HepG2 (cell line): Measurements from ENCODE around the gene FRMD4A. TPM values are rescaled to one million over a fixed set of nuclear protein-coding genes. Genes with fewer than 3 reads are reported as not detected.
A peak's percentile ranks its signal among the peaks of the same experiment; 100 is the strongest.

Experiments
- ATF1 ChIP-seq: IDR thresholded peaks from 2 replicates; pipeline ENCODE4 v1.6.1; 2016; ENCODE audit warnings: mild to moderate bottlenecking, control low read depth
- EEA1 ChIP-seq: sonication (generic); formaldehyde crosslinking; IDR thresholded peaks from 2 replicates; pipeline ENCODE4 v1.5.1; 2020; ENCODE audit warnings: mild to moderate bottlenecking, missing genetic modification reagents, borderline replicate concordance
- FOXA3 ChIP-seq: IDR thresholded peaks from 2 replicates; pipeline ENCODE4 v1.6.1; 2016; ENCODE audit warnings: missing genetic modification reagents, missing compliant biosample characterization
- FOXC1 ChIP-seq: sonication (generic); formaldehyde crosslinking; IDR thresholded peaks from 2 replicates; pipeline ENCODE4 v1.8.0; 2022; ENCODE audit warnings: mild to moderate bottlenecking, missing genetic modification reagents, borderline replicate concordance
- GFI1 ChIP-seq: sonication (generic); formaldehyde crosslinking; IDR thresholded peaks from 2 replicates; pipeline ENCODE4 v1.5.0; 2020; ENCODE audit warnings: missing genetic modification reagents, mild to moderate bottlenecking, borderline replicate concordance
- HDAC6 ChIP-seq: fragments of 200-600 bp; sonication (generic); IDR thresholded peaks from 2 replicates; pipeline ENCODE4 v1.7.0; 2017; ENCODE audit warnings: mild to moderate bottlenecking, antibody characterized with exemption, low read length, low read depth
- HES4 ChIP-seq: sonication (generic); formaldehyde crosslinking; IDR thresholded peaks from 2 replicates; pipeline ENCODE4 v1.9.0; 2021; ENCODE audit warnings: mild to moderate bottlenecking, missing genetic modification reagents, borderline replicate concordance
- ONECUT2 ChIP-seq: sonication (generic); formaldehyde crosslinking; IDR thresholded peaks from 2 replicates; pipeline ENCODE4 v1.4.0; 2020; ENCODE audit warnings: missing genetic modification reagents
- POLR2AphosphoS5 ChIP-seq: IDR thresholded peaks from 2 replicates; pipeline ENCODE4 v1.6.1; 2012; ENCODE audit warnings: low read depth, low read length
- RBM22 ChIP-seq: fragments of 200-400 bp; formaldehyde crosslinking; optimal IDR thresholded peaks from 2 replicates; pipeline ENCODE3; 2017; ENCODE audit warnings: mild to moderate bottlenecking, low read length, moderate library complexity
- WIZ ChIP-seq: sonication (generic); formaldehyde crosslinking; IDR thresholded peaks from 2 replicates; pipeline ENCODE4 v1.5.1; 2020; ENCODE audit warnings: mild to moderate bottlenecking, missing genetic modification reagents
- polyA plus RNA-seq, 8 experiments: library from polyadenylated mRNA; depleted of rRNA in 3 of 8; stranded (reverse) in 7 of 8; unstranded in 1 of 8; fragments of >200 nt; fragmentation: Illumina TruSeq in 4 of 8; extraction: Trizol in 4 of 8; gene quantifications; 2 replicates each; pipeline versions ENCODE4 v1.2.1 to v1.2.3, GENCODE V29; 2011 to 2016; ENCODE audit warnings: low read depth in 4 of 8, missing spikeins in 1 of 8, mixed read lengths in 1 of 8; ENCODE audit not compliant: insufficient read depth in 1 of 8
- total RNA-seq, 5 experiments: library from RNA; depleted of rRNA; stranded (reverse); fragments of >200 nt; fragmentation: Illumina TruSeq; extraction: Trizol; gene quantifications; 2 replicates each; pipeline ENCODE4 v1.2.3, GENCODE V29; 2016; ENCODE audit warnings: low read depth in 1 of 5
- TF ChIP-seq, protein P1 (sequence below): sonication (generic); formaldehyde crosslinking; IDR thresholded peaks from 2 replicates; pipeline ENCODE4 v1.4.0; 2020; ENCODE audit warnings: low read depth, mild to moderate bottlenecking, missing genetic modification reagents
- TF ChIP-seq, protein P2 (sequence below): sonication (generic); formaldehyde crosslinking; IDR thresholded peaks from 2 replicates; pipeline ENCODE4 v1.4.0; 2020; ENCODE audit warnings: missing genetic modification reagents
- TF ChIP-seq, protein P3 (sequence below): sonication (generic); formaldehyde crosslinking; IDR thresholded peaks from 2 replicates; pipeline ENCODE4 v1.5.0; 2020; ENCODE audit warnings: missing genetic modification reagents, mild to moderate bottlenecking, borderline replicate concordance
- TF ChIP-seq, protein P4 (sequence below): sonication (generic); formaldehyde crosslinking; IDR thresholded peaks from 2 replicates; pipeline ENCODE4 v1.4.0; 2020; ENCODE audit warnings: missing genetic modification reagents
- TF ChIP-seq, protein P5 (sequence below): sonication (generic); formaldehyde crosslinking; IDR thresholded peaks from 2 replicates; pipeline ENCODE4 v1.4.0; 2020; ENCODE audit warnings: mild to moderate bottlenecking, missing genetic modification reagents, borderline replicate concordance

FRMD4A gene
- total and polyA plus RNA-seq, 2 of the 13 experiments (the other 11 are each of a cell fraction or from before 2014, with no cell fraction given) = 0.09 to 0.26 TPM

DNA sequence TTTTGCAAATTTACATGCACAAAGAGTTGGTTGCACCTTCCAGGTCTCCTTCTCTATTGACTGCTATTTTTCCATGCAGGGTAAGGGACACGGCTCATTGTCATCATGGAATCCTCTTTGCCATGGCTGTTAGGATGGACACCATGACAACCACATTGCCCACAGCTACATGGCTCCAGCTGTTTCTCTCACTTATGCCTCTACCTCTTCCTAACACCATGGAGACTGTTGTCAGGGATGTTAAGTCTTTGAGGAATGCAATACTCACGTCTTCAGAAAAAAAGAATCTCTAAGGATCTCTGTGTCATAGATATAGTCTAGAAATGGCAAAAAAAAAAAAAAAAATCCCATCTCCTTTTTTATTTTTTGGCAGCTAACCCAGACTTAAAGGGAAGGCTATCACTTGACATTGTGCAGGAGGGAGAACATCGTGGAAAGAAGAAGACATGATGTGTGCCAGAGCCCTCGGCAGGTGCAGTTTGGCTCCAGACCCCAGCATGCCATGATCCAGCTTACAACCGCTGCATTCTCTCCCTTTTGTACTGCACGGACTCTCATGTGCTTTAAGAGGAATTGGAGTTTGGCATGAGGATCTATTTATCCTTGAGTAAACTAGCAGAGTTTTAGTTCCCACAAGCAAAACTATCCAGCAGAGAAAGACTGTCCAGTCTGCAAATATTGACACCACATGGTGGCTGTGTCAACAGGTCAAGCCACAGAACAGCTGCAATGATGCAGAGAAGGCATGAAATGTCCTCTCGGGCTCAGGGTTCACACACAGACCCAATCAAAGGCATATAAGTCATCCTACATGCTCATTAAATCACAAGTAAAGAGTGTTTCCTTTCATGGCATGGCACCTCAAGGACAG, 70.8 kb downstream of the FRMD4A start (continued):
- TF ChIP-seq, protein P1, sequence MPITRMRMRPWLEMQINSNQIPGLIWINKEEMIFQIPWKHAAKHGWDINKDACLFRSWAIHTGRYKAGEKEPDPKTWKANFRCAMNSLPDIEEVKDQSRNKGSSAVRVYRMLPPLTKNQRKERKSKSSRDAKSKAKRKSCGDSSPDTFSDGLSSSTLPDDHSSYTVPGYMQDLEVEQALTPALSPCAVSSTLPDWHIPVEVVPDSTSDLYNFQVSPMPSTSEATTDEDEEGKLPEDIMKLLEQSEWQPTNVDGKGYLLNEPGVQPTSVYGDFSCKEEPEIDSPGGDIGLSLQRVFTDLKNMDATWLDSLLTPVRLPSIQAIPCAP (CRISPR knock-in tag) = no peak
- TF ChIP-seq, protein P2, sequence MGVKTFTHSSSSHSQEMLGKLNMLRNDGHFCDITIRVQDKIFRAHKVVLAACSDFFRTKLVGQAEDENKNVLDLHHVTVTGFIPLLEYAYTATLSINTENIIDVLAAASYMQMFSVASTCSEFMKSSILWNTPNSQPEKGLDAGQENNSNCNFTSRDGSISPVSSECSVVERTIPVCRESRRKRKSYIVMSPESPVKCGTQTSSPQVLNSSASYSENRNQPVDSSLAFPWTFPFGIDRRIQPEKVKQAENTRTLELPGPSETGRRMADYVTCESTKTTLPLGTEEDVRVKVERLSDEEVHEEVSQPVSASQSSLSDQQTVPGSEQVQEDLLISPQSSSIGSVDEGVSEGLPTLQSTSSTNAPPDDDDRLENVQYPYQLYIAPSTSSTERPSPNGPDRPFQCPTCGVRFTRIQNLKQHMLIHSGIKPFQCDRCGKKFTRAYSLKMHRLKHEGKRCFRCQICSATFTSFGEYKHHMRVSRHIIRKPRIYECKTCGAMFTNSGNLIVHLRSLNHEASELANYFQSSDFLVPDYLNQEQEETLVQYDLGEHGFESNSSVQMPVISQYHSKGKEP (CRISPR knock-in tag) = no peak
- TF ChIP-seq EEA1 (CRISPR knock-in tag) (no peak), ONECUT2 (no peak), FOXA3 (CRISPR knock-in tag) (peak; percentile 98), HES4 (no peak), FOXC1 (CRISPR knock-in tag) (no peak), WIZ (CRISPR knock-in tag) (0 out of 2 replicates have a peak, but pooled peaks have one; percentile 49), POLR2AphosphoS5 (no peak), HDAC6 (no peak), ATF1 (CRISPR knock-in tag) (no peak), GFI1 (CRISPR knock-in tag) (peak; percentile 63), RBM22 (no peak)
- TF ChIP-seq, protein P3, sequence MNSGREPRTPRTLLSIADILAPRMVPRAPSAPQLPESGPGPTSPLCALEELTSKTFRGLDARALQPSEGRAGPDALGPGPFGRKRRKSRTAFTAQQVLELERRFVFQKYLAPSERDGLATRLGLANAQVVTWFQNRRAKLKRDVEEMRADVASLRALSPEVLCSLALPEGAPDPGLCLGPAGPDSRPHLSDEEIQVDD (CRISPR knock-in tag) = no peak
- TF ChIP-seq, protein P4, sequence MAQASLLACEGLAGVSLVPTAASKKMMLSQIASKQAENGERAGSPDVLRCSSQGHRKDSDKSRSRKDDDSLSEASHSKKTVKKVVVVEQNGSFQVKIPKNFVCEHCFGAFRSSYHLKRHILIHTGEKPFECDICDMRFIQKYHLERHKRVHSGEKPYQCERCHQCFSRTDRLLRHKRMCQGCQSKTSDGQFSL (CRISPR knock-in tag) = no peak
- TF ChIP-seq, protein P5, sequence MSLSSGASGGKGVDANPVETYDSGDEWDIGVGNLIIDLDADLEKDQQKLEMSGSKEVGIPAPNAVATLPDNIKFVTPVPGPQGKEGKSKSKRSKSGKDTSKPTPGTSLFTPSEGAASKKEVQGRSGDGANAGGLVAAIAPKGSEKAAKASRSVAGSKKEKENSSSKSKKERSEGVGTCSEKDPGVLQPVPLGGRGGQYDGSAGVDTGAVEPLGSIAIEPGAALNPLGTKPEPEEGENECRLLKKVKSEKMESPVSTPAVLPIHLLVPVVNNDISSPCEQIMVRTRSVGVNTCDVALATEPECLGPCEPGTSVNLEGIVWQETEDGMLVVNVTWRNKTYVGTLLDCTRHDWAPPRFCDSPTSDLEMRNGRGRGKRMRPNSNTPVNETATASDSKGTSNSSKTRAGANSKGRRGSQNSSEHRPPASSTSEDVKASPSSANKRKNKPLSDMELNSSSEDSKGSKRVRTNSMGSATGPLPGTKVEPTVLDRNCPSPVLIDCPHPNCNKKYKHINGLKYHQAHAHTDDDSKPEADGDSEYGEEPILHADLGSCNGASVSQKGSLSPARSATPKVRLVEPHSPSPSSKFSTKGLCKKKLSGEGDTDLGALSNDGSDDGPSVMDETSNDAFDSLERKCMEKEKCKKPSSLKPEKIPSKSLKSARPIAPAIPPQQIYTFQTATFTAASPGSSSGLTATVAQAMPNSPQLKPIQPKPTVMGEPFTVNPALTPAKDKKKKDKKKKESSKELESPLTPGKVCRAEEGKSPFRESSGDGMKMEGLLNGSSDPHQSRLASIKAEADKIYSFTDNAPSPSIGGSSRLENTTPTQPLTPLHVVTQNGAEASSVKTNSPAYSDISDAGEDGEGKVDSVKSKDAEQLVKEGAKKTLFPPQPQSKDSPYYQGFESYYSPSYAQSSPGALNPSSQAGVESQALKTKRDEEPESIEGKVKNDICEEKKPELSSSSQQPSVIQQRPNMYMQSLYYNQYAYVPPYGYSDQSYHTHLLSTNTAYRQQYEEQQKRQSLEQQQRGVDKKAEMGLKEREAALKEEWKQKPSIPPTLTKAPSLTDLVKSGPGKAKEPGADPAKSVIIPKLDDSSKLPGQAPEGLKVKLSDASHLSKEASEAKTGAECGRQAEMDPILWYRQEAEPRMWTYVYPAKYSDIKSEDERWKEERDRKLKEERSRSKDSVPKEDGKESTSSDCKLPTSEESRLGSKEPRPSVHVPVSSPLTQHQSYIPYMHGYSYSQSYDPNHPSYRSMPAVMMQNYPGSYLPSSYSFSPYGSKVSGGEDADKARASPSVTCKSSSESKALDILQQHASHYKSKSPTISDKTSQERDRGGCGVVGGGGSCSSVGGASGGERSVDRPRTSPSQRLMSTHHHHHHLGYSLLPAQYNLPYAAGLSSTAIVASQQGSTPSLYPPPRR (CRISPR knock-in tag) = peak; percentile 90
